ENCODE results near the gene TMTC2. TPM values are rescaled to one million over a fixed set of nuclear protein-coding genes. Genes with fewer than 3 reads are reported as not detected.
"Not testable (repeated sequence)": the region's sequence is repeated elsewhere in the genome, so short reads cannot be mapped to it uniquely, and the experiment has no call there.

TMTC2 gene
- total RNA-seq, 1 donor from 2014 or later = 3.6 TPM

DNA sequence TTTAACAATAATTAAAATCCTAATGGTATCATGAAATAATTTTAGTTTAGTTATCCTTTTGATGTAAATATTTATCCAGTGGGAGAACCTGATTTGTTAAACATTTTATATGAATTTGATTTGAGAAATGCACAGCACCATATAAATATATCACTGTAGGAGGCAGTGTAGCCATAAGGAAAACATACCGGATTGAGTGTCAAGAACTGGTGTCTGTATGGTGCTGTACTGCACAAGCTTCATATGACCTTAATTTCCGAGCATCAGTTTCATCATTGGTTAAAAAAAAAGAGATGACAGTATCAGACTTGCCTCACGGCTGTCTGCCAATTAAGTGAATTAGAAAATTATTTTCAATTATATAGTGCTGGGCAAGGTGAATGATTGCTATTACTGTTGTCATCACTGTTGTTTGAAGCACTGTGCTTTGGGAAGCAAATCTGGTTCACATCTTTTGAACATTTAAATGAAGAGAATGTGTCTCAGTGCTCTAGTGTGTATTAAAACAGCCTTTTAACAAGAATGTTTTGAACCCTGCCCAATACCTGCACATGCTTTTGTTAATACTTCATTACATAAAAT lies 72.1 kb downstream of the TMTC2 start:
- H3K4me3 Mint-ChIP-seq (ENCODE audit: unreplicated experiment) = no peak overlapping the region
- H3K36me3 Mint-ChIP-seq (ENCODE audit: low read depth, unreplicated experiment) = no peaks in the 10 kb centered on the region
- H3K27ac Mint-ChIP-seq (ENCODE audit: unreplicated experiment) = no peak overlapping the region
- no peaks in the 10 kb centered on the region for H3K27me3 Mint-ChIP-seq (ENCODE audit: unreplicated experiment)
- TF ChIP-seq, protein P1, sequence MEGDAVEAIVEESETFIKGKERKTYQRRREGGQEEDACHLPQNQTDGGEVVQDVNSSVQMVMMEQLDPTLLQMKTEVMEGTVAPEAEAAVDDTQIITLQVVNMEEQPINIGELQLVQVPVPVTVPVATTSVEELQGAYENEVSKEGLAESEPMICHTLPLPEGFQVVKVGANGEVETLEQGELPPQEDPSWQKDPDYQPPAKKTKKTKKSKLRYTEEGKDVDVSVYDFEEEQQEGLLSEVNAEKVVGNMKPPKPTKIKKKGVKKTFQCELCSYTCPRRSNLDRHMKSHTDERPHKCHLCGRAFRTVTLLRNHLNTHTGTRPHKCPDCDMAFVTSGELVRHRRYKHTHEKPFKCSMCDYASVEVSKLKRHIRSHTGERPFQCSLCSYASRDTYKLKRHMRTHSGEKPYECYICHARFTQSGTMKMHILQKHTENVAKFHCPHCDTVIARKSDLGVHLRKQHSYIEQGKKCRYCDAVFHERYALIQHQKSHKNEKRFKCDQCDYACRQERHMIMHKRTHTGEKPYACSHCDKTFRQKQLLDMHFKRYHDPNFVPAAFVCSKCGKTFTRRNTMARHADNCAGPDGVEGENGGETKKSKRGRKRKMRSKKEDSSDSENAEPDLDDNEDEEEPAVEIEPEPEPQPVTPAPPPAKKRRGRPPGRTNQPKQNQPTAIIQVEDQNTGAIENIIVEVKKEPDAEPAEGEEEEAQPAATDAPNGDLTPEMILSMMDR (IDR thresholded peaks at IDR 0.05; ENCODE audit: unreplicated experiment) = no peak
- H3K9me3 Mint-ChIP-seq (ENCODE audit: unreplicated experiment) = no peaks in the 10 kb centered on the region
- no peak for DNase-seq (ENCODE audit: low spot score)
- H3K4me1 Mint-ChIP-seq (ENCODE audit: unreplicated experiment) = peaks cover 4% of the 10 kb centered on the region

- H3K36me3 Mint-ChIP-seq (ENCODE audit: low read depth, unreplicated experiment) = no peaks in the 10 kb centered on the region
- TF ChIP-seq, protein P1 (IDR thresholded peaks at IDR 0.05; ENCODE audit: unreplicated experiment) = no peak
- no peaks in the 10 kb centered on the region for H3K9me3 Mint-ChIP-seq (ENCODE audit: unreplicated experiment)
- no peak overlapping the region for H3K4me3 Mint-ChIP-seq (ENCODE audit: unreplicated experiment)
- DNase-seq (ENCODE audit: low spot score) = no peak
- no peak overlapping the region for H3K27ac Mint-ChIP-seq (ENCODE audit: unreplicated experiment)
- peaks cover 4% of the 10 kb centered on the region for H3K4me1 Mint-ChIP-seq (ENCODE audit: unreplicated experiment)
- no peaks in the 10 kb centered on the region for H3K27me3 Mint-ChIP-seq (ENCODE audit: unreplicated experiment)
Observed at GRCh38 chr12:82760423-82760822, 73.7 kb downstream of the TMTC2 start.

DNA sequence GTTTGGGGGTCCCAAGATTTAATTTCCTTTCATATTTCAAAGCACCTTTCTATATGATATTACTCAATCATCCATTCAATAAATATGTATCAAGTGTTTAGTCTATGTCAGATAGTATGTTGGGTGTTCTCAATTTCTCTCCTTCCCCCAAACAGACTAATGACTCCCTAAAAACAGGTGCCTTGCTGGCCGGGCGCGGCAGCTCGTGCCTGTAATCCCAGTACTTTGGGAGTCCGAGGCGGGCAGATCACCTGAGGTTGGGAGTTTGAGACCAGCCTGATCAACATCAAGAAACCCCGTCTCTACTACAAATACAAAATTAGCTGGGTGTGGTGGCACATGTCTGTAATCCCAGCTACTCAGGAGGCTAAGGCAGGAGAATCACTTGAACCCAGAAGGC lies 78.5 kb downstream of the TMTC2 start:
- H3K4me3 Mint-ChIP-seq (ENCODE audit: unreplicated experiment); H3K27ac Mint-ChIP-seq (ENCODE audit: unreplicated experiment): not testable (repeated sequence)

DNA sequence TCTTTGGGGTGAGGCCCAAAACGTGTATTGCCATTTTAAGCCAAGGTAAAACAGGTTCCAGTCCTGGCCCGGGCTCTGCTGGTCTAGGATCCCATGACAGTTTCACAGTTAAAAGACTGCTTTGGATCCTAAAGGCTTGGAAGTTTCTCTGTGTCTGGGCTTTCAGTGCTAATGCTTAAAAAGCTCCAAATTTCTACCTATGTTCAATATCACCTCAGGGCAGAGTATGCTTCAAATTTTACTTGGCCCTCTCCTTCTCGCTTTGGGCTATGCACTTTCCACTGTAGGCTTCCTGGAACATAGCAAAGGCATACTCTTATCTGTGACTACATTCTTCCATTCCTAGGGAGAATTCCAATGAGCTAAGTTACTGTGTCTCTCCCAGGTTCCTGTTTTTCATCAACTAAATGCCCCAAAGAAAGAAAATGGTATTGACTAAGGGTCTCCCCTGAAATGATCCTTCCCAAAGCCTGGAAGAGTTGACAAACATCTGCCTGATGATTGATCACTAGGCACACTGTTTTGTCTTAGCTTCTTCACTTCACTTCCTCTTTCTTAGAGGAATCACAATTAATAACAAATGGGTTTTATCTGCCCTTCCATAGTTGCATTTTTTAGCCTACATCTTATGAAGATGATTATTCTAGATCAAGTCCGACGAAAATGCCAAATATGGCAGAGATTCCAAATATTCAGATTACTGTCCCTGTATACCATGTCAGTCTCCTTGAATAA lies 79.4 kb downstream of the TMTC2 start:
- Mint-ChIP-seq H3K36me3 (ENCODE audit: low read depth, unreplicated experiment) (no peaks in the 10 kb centered on the region), H3K4me3 (ENCODE audit: unreplicated experiment) (no peak overlapping the region), H3K27ac (ENCODE audit: unreplicated experiment) (no peak overlapping the region), H3K4me1 (ENCODE audit: unreplicated experiment) (peaks cover 6% of the 10 kb centered on the region), H3K27me3 (ENCODE audit: unreplicated experiment) (no peaks in the 10 kb centered on the region), H3K9me3 (ENCODE audit: unreplicated experiment) (no peaks in the 10 kb centered on the region)
- no peak for DNase-seq (ENCODE audit: low spot score)
- TF ChIP-seq, protein P1 (IDR thresholded peaks at IDR 0.05; ENCODE audit: unreplicated experiment) = no peak

More for the DNA sequence above, 78.5 kb downstream of the TMTC2 start:
- not testable (repeated sequence) for H3K36me3 Mint-ChIP-seq (ENCODE audit: low read depth, unreplicated experiment); H3K27me3 Mint-ChIP-seq (ENCODE audit: unreplicated experiment); H3K9me3 Mint-ChIP-seq (ENCODE audit: unreplicated experiment); H3K4me1 Mint-ChIP-seq (ENCODE audit: unreplicated experiment); DNase-seq (ENCODE audit: low spot score)

DNA sequence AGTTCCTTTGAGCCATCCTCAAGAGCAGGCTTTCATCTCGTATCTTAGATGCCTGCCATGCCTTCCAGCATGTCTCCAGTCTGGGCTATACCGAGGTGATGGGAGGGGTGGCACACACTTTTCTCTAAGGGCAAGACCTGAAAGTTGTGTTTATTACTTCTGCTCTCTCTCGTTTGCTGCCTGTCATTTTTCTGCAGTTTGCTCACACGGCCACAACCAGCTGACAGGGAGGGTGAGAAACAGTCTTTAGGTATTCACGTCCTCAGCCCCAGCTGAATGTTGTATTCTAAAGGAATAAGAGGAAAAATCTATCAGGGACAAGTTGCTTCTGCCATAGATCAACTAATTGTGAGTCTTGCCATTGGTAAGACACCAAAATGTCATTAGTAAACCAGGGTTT lies 88.0 kb downstream of the TMTC2 start:
- TF ChIP-seq, protein P1 (IDR thresholded peaks at IDR 0.05; ENCODE audit: unreplicated experiment) = no peak
- no peak for DNase-seq (ENCODE audit: low spot score)
- H3K27ac Mint-ChIP-seq (ENCODE audit: unreplicated experiment) = no peak overlapping the region
- H3K36me3 Mint-ChIP-seq (ENCODE audit: low read depth, unreplicated experiment) = no peaks in the 10 kb centered on the region
- H3K27me3 Mint-ChIP-seq (ENCODE audit: unreplicated experiment) = peaks cover 2% of the 10 kb centered on the region
- H3K9me3 Mint-ChIP-seq (ENCODE audit: unreplicated experiment) = no peaks in the 10 kb centered on the region
- H3K4me1 Mint-ChIP-seq (ENCODE audit: unreplicated experiment) = peaks cover 5% of the 10 kb centered on the region
- no peak overlapping the region for H3K4me3 Mint-ChIP-seq (ENCODE audit: unreplicated experiment)
